Cardiac muscle cell (in vitro differentiated cells and primary cell): Measurements from ENCODE around the gene PARPBP. TPM values are rescaled to one million over a fixed set of nuclear protein-coding genes. Genes with fewer than 3 reads are reported as not detected.
A peak's percentile ranks its signal among the peaks of the same experiment; 100 is the strongest.
"Not testable (repeated sequence)": the region's sequence is repeated elsewhere in the genome, so short reads cannot be mapped to it uniquely, and the experiment has no call there.

Experiments used
- DNase-seq, 2 donors: peaks; one replicate each; pipeline versions ENCODE4 v3.0.0 to v3.0.0-alpha.2; 2010 to 2017; ENCODE audit warnings: low read depth in 1 of 2, low spot score in 1 of 2
- H3K27ac ChIP-seq: fragments of 200-600 bp; sonication (generic); 2 replicates; pipeline ENCODE4 v1.5.1; 2016
- H3K27me3 ChIP-seq: fragments of 200-600 bp; sonication (generic); 2 replicates; pipeline ENCODE4 v1.6.0; 2016; ENCODE audit warnings: control low read depth
- H3K36me3 ChIP-seq: fragments of 200-600 bp; sonication (generic); 2 replicates; pipeline ENCODE4 v1.5.1; 2016; ENCODE audit warnings: control low read depth
- H3K4me1 ChIP-seq: fragments of 200-600 bp; sonication (generic); 2 replicates; pipeline ENCODE4 v1.8.1; 2017; ENCODE audit warnings: low read depth, mild to moderate bottlenecking, mixed run types
- H3K4me3 ChIP-seq: fragments of 200-600 bp; sonication (generic); 2 replicates; pipeline ENCODE4 v1.5.1; 2016; ENCODE audit warnings: mild to moderate bottlenecking
- H3K9me3 ChIP-seq: fragments of 200-600 bp; sonication (generic); 2 replicates; pipeline ENCODE4 v1.5.1; 2017; ENCODE audit warnings: low read depth, mild to moderate bottlenecking, control low read depth
- polyA plus RNA-seq: library from polyadenylated mRNA; unstranded; fragments of >200 nt; fragmentation: Nextera tagmentation; extraction: Ambion mirVana; gene quantifications from 2 replicates; pipeline ENCODE4 v1.2.1, GENCODE V29; 2016
- total RNA-seq: library from RNA; depleted of rRNA; stranded (reverse); fragments of >200 nt; gene quantifications from 2 replicates; pipeline ENCODE4 v1.2.3, GENCODE V29; 2016
- TF ChIP-seq, protein P1 (sequence below): IDR thresholded peaks from 2 replicates; pipeline ENCODE4 v1.5.1; 2012; ENCODE audit warnings: low read depth, mild to moderate bottlenecking, low read length

Gene PARPBP, protein sequence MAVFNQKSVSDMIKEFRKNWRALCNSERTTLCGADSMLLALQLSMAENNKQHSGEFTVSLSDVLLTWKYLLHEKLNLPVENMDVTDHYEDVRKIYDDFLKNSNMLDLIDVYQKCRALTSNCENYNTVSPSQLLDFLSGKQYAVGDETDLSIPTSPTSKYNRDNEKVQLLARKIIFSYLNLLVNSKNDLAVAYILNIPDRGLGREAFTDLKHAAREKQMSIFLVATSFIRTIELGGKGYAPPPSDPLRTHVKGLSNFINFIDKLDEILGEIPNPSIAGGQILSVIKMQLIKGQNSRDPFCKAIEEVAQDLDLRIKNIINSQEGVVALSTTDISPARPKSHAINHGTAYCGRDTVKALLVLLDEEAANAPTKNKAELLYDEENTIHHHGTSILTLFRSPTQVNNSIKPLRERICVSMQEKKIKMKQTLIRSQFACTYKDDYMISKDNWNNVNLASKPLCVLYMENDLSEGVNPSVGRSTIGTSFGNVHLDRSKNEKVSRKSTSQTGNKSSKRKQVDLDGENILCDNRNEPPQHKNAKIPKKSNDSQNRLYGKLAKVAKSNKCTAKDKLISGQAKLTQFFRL
- total RNA-seq (2.6 and 7.7 TPM in 2 replicates), polyA plus RNA-seq (8.2 and 12.1 TPM in 2 replicates)

DNA sequence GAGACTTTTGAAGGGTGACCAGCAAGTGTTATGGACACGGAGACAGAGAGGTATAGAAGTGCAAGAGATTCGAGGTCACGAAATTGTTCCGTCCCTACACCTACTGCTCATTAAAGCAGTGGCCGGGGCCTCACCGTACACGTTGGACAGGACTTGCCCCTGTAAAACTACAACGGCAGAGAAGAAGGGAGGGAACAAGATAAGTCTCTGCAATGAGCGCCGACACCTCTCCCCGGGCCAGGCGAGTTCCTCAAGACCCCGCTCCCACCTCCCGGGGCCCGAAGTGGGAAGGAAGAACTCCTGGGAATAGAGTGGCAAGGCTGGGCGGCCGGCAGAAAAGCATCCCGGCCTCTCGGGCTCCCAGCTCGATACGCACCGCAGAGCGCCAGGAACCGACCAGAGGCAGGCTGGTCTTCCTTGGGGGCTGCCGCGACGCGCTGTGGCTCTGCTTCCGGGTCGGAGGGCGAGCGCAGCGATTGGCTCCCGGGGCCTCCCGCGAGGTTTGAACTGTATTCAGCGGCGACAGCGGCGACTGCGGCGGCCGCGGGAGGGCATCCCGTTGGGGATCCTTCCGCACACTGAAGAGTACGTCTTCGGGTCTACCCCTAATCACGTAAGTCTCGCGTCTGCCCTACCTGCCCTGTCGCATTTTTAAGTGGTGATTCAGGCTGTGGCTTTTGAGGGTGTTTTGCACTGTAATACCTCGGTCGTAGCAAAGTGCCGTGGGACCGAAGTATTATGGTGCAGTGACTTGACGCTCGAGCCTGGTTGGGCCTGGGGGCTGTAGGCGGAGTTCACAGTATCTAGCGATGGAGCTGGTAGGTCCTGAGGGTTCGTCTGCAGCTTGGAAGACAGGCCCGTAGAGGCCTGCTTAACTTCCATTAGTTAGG lies at the start of gene PARPBP, which contains the start of gene NUP37:
PARPBP (plus strand) TSS at position 510 of the 890 bp plus-strand sequence. CDS start 3,706 bp downstream, outside the sequence.
NUP37 (minus strand) TSS at position 441 of the 890 bp plus-strand sequence. CDS start 1,596 bp downstream, outside the sequence.
- peak; percentile 90 to 94 for DNase-seq

DNA sequence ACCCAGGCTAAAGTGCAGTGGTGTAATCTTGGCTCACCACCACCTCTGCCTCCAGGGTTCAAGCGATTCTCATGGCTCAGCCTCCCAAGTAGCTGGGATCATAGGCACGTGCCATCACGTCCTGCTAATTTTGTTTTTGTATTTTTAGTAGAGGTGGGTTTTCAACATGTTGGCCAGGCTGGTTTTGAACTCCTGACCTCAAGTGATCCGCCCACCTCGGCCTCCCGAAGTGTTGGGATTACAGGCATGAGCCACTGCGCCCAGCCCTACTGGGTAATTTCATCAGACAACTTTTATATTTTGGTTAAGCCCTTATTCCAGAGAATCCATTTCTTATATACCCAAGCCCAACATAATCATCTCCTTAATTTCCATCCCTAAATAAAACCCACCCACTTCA lies 47.9 kb upstream of the PARPBP start:
- not testable (repeated sequence) for H3K4me1 ChIP-seq, H3K27ac ChIP-seq, DNase-seq, H3K4me3 ChIP-seq, H3K27me3 ChIP-seq, H3K9me3 ChIP-seq
- H3K36me3 ChIP-seq: peaks cover 15% of the 10 kb centered on the region

More for the DNA sequence above, at the start of gene PARPBP, which contains the start of gene NUP37:
- H3K36me3 ChIP-seq: peaks cover 15% of the 10 kb centered on the region
- peaks cover 5% of the 10 kb centered on the region for H3K4me1 ChIP-seq
- peak within 1 kb of the TSS; percentile 95 for H3K27ac ChIP-seq
- peak within 1 kb of the TSS; percentile 73 for H3K4me3 ChIP-seq
- TF ChIP-seq, protein P1, sequence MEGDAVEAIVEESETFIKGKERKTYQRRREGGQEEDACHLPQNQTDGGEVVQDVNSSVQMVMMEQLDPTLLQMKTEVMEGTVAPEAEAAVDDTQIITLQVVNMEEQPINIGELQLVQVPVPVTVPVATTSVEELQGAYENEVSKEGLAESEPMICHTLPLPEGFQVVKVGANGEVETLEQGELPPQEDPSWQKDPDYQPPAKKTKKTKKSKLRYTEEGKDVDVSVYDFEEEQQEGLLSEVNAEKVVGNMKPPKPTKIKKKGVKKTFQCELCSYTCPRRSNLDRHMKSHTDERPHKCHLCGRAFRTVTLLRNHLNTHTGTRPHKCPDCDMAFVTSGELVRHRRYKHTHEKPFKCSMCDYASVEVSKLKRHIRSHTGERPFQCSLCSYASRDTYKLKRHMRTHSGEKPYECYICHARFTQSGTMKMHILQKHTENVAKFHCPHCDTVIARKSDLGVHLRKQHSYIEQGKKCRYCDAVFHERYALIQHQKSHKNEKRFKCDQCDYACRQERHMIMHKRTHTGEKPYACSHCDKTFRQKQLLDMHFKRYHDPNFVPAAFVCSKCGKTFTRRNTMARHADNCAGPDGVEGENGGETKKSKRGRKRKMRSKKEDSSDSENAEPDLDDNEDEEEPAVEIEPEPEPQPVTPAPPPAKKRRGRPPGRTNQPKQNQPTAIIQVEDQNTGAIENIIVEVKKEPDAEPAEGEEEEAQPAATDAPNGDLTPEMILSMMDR: no peak
- H3K27me3 ChIP-seq: no peaks in the 10 kb centered on the region
- H3K9me3 ChIP-seq: no peaks in the 10 kb centered on the region

DNA sequence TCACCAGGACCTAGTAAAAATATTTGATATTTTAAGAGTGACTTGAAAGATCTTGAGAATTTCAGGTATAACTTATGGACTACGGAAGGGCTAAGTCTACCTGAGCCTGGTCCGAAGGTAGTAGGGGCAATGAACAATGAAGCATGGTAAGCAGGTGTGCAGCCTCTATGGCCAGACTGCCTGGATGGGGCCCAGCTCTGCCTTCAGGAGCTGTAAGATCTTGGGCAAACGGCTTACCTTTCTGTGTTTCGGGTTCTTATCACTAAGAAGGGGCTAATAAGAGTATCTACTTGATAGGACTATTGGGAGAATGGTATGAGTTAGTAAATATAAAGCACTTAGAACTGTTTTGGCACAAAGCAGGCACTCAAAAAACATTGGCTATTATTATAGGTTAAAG lies 39.1 kb upstream of the PARPBP start:
- no peaks in the 10 kb centered on the region for H3K4me1 ChIP-seq
- TF ChIP-seq, protein P1: no peak
- no peaks in the 10 kb centered on the region for H3K9me3 ChIP-seq
- no peak overlapping the region for H3K4me3 ChIP-seq
- peaks cover 28% of the 10 kb centered on the region for H3K36me3 ChIP-seq
- no peak for DNase-seq
- H3K27me3 ChIP-seq: no peaks in the 10 kb centered on the region
- no peak overlapping the region for H3K27ac ChIP-seq

DNA sequence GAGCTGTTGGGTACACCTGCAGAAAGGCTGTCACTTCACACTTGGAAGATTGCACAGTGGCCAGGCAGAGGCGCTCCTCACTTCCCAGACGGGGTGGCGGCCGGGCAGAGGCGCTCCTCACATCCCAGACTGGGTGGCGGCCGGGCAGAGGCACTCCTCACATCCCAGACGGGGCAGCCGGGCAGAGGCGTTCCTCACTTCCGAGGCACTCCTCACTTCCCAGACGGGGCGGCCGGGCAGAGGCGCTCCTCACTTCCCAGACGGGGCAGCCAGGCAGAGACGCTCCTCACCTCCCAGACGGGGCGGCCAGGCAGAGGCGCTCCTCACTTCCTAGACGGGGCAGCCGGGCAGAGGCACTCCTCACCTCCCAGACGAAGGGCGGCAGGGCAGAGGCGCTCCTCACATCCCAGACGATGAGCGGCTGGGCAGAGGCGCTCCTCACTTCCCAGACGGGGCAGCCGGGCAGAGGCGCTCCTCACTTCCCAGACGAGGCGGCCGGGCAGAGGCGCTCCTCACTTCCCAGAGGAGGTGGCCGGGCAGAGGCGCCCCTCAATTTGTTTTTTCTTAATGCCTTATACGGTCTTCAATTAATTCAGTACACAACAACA lies 30.7 kb upstream of the PARPBP start:
- H3K36me3 ChIP-seq, H3K27me3 ChIP-seq, H3K4me3 ChIP-seq, H3K27ac ChIP-seq, H3K9me3 ChIP-seq, H3K4me1 ChIP-seq, DNase-seq: not testable (repeated sequence)

DNA sequence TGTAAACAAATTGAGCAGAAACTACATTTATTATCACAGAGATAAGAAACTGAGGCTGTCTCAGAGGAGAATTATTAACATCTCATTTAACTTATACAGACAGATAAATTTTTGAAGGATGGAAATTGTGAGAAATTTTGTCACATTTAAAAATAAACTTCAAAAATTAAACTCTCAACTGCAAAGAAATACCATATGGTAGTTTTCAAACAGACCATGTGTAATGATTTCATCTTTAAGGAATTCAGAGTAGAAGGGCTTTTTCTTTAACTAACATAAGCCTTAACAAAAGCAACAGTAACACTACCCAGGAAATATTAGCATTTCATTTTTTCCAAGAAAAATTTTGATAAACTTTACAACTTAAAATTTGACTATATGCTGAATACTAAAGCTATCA lies 26.7 kb upstream of the PARPBP start:
- Histone ChIP-seq H3K4me3 (no peak overlapping the region), H3K27me3 (no peaks in the 10 kb centered on the region), H3K36me3 (peaks cover 4% of the 10 kb centered on the region), H3K9me3 (no peaks in the 10 kb centered on the region), H3K27ac (no peak overlapping the region), H3K4me1 (no peaks in the 10 kb centered on the region)
- TF ChIP-seq, protein P1: no peak
- DNase-seq: peak in 1 of 2 donors; percentile 39

DNA sequence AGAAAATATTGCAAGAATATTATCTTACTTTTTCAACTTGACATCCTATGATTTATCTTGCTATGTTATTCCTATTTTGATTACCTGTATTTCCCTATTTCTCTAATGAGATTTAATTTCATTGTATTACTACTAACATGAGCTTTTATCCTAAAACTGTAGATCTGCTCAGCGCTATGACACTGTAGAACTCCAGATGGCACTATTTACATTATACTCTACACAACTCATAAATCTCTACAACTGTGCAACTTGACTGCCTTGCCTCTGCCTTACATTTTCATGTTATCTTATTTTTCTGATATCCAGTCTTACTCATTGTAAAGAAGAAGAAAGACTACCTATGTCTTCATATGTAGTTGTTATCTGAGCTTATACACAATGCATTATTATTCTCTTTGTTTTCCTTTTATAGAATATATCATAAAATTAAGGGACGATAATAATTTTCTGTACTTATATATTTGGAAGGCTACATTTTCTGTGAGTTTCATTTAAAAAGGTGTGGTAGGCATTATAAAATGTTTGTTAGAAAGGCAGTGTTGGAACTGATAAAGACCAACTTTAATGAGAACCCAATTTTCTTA lies 24.2 kb upstream of the PARPBP start:
- TF ChIP-seq, protein P1: peak; percentile 62
- DNase-seq: peak; percentile 15 to 66
- Histone ChIP-seq H3K36me3 (peaks cover 6% of the 10 kb centered on the region), H3K27me3 (no peaks in the 10 kb centered on the region), H3K9me3 (no peaks in the 10 kb centered on the region), H3K4me1 (no peaks in the 10 kb centered on the region), H3K4me3 (no peak overlapping the region), H3K27ac (no peak overlapping the region)
